ENCODE results near the gene RPRM.
A peak's percentile ranks its signal among the peaks of the same experiment; 100 is the strongest.
"Not testable (repeated sequence)": the region's sequence is repeated elsewhere in the genome, so short reads cannot be mapped to it uniquely, and the experiment has no call there.

Gene RPRM

DNA sequence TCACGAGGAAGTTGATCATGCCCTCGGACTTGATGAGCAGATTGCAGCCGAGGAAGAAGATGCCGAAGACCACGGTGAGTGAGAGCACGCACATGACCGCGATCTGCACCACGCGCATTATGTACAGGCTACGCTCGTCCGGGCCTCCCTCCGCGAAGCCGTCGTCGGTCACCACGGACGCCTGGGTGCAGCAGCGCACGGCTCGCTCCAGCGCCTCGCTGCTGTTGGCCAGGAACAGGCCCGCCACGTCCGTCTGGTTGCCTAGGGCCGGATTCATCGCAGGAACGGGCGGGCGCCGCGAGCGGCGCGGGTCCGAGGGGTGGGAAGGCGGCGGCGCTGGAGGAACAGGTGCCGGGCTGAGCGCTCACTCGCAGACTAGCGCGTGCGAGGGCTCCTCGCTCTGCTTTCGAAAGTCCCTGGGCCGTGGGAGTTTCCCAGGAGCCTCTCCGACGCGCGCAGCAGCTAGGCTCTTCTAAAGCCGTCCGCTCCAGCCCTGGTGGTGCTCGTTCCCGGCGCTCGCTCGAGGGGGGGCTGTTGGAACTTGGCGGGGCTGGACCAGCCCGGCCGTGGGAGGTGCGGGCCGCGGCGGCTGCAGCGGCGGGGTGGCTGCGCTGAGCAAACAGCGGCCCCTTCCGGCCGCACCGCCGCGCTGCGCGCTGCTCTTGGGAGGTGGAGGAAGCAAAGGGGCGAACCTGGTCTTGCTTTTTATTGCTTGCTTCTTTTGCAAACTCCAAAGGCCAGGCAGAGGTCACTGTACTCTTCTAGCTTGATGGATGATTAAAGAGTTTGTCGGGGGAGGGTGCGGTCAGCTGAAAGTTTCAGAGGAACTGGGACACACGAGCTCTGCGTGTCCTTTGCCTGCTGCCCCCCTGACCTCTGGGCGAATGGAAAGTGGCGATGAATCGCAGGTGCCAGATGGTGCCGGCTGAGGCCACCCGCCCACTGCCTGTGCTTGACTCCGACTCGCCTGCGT, at the start of gene RPRM:
RPRM (minus strand) TSS at position 474 of the 973 bp plus-strand sequence; CDS start at position 277, 197 bp downstream.
- peak; percentile 19 to 57 for DNase-seq

DNA sequence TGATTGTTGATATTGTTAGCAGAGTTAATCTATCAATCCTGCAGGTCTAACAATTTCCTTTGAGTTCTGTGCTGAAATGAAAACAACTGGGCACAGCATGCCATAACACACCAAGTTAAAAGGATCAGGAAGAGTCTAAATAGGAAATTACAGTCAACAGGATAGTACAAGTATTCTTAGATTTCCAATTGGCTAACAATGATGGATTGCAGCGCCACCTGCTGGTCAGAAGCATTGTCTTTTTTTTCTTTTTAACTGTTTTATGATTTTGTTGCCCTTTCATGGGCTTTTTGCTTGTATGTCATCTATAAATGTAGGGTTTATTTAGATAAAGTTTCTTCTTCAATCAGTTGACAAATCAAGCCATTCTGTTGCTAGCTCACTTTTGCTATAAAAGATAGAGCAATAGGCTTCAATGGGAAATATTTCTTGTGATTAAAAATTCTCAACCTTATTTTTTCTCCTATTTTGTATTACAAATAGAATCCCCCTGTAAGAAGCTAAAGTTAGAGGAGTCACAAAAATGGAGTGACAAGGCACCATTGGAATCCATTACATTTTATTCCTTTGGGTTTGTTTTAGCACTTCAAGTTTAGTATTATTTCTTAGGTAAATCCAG, 40.8 kb upstream of the RPRM start:
- DNase-seq = peak; percentile 6 to 45

DNA sequence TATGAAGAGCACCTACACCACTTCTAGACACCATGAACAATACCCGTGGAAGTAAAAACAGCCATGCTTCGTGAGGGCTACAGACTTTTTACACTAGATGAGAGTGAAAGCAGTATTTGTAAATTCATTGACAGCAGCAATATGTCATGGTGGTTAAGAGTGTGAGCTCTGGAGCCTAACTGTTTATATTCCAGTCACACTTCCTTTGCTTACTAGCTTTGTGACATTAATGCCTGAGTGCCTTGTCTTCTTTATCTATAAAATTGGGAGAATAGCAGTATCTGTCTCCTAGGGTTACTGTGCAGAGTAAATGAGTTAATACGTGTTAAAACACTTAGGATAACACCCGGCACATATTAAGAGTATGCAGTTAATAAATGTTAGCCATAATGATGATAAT, 33.8 kb upstream of the RPRM start:
- DNase-seq = no peak

DNA sequence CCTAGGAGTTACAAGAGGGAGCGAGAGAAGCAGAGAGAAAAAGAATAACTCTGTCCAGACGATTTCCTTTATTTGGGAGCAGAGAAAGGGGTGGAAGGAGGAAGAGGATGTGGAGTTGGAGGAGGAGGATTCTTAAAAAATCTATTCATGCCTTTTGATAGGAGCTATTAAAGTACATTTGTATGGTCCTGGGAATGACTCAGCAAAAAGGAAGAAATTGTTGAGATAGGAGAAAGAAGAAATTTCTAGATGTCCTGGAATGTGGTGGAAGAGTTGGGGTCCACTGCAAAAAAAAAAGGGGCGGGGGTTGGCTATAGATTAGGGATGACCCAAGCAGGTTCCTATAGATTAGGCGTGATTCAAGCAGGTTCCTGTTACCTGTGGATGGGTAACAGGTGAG, 32.4 kb upstream of the RPRM start:
- no peak for DNase-seq

DNA sequence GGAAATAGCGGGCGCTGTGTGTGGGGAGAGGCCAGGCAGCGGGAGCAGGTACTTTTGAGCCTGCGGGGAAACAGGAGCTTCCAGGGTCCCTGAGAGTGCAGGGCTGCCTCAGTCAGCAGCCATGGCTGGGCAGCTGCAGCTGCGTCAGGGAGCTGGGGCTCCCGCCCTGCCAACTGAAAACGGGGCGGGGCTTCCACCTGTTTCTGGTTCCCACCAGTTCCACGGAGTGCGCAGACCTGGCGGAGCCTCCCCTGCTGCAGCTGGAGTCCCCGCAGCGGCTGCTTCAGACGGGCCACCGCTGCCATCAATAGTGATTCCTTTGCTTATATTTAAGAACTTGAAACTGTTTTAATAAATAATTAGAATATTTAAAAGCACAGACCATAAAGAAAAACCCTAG, 30.6 kb upstream of the RPRM start:
- DNase-seq = no peak

DNA sequence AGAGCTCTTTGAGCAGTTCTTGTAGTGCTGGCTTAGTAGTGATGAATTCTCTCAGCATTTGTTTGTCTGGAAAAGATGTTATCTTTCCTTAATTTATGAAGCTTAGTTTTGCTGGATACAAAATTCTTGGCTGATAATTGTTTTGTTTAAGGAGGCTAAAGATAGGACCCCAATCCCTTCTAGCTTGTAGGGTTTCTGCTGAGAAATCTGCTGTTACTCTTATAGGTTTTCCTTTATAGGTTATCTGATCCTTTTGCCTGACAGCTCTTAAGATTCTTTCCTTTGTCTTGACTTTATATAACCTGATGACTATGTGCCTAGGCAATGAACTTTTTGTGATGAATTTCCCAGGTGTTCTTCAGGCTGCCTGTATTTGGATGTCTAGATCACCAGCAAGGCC, 27.9 kb upstream of the RPRM start:
- not testable (repeated sequence) for DNase-seq

DNA sequence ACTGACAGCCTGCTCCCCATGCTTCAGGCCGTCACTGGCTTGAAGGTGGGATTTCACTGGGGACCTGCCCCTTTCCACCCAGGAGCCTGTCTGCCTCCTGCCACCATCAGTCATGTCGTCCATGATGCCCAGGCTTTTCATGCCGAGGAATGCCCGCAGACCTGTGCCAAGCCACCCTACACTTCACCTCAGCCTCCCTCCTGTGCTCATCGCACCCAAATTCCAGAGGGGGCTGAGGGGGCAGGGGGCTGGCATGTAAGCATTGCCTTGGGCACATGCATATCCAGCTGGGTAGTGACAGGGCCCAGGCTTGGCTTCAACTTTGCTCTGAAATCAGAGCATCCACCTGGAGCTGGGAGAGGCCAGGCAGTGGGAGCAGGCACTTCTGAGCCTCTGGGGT, 20.9 kb upstream of the RPRM start:
- no peak for DNase-seq

DNA sequence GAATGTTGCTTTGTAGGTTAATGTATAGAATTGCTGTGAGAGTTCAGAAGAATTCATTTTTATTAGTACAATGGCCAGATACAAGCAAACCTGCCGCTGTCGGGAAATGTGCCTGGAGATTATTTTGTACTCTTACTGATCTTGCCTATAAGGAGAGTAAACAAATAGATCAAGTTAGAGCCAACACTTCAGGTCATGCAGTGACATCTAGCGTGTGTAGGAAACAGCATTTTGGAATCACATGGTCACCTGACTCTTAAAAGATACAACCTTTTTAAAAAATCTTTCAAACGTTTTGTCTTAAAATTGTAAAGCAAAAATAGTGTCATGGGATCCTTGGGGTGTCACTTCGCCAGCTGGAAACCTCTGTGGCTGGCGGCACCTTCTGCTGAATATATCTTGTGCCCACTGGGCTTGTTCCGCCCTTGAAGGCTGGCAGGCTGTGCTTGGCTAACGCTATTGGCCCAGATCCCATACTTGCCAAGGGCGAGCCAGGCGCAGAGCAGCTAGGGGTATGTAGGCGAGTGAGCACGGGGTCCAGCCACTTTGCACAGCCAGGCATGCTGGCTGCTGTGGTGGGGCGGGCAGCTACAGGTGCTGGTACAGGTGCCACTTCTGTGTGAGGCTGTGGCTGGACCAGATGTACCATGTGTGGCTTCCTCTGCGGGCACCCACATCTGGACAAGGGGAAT, 19.5 kb upstream of the RPRM start:
- DNase-seq = no peak

DNA sequence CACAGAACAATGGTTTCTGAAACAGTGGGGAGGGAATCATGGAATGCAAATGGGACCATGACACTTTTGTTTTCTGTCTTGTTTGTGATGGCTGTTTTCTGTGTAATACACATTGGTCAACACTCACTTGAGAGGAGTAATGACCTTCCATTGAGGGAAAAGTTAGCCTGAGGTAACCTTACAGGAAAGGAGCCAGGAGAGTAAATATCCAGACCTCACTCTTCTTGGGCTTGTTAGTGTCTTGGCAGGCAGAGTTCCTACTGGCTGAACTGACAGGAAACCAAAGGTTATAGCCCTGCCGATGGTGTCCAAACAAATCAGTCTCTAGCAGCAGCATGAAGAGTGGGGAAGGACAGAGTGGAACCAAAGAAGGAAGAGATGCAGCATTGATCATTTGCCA, 17.2 kb upstream of the RPRM start:
- DNase-seq = no peak

DNA sequence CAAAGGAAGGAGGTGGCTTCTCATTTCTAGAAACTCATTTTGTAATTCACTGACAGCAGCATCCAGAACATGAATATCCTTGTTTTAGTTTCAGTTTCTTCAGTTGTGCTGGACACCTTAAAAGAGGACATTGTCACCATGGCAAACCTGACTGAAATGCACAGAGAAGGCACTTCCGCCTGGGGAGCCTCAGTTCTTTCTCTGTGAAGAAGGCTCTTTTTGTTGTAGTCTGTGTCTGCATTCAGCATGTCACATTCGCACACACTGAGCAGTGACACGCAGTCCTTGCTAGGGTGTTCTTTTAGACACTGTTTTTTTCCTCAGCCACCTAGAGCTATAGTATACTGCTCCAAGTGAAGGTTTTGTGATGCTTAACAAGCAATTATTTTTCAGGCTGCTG, 9.5 kb upstream of the RPRM start:
- DNase-seq = no peak

DNA sequence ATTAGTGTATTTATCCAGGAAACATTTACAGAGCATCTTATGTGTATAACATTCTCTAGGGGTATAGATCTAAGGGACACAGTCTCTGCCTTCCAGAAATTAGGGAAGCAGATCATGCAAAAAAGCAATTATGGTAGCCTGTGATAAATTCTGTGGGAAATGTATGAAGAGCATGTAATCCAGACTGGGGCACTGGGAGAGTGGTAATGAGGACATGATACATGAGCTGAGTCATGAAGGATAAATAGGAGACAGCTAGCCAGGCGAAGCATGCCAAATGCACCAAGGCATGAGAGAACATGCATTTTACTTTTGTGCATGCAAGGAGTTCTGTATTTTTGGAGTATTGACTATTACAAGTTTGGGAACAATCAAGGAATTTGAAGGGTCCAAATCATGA, 8.9 kb upstream of the RPRM start:
- no peak for DNase-seq

DNA sequence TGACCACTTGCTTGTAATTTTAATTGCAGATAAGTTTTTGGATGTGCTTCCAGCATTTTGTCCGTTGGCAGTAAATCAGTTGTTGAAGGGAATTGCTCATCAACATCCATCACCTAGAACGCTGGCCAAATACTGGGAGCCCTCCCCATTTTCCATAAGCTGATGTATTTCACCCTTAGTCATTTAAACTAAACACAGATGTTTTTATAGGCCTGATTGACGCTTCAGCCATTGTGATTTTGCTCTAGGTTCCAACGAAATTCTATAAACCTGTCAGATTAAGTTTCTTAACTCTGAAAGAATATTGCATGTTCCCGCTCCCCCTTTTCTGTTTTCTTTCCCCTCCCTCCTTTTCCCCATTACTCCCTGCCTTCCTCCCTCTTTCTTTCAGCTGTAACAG, 1.0 kb upstream of the RPRM start:
- DNase-seq = no peak

DNA sequence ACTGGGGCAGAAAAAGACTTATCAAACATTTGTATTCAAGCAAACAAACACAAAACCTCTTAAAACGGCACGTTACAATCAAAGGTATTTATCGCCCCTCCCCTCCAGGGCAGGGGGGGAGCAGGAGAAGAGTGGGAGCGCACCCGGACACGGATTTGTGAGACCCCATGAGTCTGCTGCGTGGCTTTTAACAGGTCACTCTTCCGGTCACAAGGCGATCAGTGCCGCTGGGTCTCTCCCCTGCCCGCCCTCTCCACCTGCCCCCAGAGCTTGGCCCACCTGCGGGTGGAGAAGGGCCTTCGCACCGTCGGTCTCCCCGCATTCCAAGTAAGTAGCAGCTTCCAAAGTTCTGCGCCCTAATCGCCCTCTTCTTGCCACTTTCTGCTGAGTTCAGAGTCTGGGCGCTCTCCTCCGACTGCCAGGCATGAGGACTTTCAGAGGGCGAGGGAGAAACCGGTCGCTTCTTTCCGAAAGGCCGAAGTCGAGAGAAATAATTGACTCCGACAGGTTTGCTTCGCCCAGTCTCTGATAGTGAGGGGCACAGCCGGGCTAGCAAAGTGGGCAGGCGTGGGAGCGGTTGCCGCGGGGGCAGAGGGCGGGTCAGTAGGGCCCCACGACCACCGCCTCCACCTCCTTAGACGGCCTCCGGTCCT, 800 bp downstream of the RPRM start:
- DNase-seq = no peak

DNA sequence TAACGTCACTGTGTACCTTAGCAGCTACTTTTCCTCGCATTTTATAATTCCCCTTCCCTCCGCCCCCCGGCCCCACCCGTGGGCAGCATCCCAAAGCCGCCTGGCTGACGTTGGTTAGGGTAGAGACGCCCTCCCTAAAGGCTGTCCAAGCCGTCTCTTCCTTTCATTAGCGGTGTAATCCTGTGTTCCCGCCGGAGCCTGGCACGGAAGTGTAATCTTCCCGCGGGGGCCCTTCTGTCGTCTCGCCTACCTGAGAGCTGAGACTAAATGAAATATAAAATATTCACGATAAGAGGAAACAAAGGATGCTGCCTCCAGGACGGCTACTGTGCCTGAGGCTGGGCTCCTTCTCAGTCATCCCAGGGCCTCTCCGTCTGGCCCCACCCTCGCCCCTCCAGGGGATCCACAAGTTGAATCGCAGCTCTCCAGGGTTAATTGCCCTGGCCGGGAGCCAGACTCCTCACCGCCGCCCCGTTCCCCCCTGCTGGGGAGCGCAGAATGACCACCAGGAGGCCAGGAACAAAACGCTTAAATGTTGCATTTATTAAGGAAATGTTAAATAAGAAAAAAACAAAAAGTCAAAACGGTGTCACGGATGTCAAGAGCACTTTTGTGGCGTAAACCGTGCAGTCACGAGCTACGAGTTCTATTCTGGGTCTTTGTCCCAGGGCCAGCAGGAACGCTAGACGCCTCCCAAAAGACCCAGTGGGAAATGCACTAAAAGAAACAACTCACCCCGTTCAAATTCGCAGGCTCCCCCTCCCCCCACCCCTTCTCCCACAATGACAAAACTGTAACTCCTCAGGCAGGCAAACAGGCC, 1.5 kb downstream of the RPRM start:
- no peak for DNase-seq

DNA sequence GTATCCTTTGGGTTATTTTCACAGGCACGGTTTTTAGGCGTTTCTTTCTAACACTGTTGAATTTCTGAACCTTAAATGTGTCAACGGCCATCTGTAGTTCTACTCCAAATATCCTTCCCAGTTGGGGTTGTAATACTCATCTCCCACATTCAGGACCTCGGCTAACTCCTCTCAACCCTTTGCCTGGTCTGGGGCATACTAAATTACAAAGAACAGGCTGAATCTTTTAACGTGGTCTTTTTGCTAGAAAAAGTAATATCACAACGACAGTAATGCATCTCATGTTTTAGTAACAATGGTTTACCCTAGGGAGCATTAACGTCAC, 2.1 kb downstream of the RPRM start:
- DNase-seq = no peak

DNA sequence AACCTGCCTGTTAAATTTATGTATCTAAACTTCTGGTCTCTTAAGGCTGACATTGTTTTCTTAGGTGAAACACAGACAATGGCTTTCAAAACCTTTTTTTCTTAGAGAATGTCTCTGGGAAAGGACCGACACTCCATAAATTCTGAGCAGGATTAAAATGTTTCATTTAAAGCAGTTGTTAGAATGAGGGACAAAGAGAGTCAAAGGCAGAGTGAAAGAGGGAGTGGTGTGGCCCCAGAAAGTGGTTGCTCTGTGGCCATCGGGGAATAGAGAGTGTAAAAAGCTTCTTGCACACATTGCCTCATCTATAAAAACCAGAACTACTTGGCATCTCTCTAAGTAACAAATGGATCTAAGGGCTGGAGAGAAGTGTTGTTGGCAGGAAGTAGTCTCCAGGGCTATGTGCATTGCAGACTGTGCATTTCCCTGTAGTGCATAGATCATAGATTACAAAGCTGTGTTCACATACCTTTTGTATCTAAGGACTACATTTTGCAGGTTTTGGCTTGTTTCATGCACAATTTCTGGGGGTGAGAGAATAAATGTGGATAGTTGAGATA, 3.6 kb downstream of the RPRM start:
- DNase-seq = no peak

DNA sequence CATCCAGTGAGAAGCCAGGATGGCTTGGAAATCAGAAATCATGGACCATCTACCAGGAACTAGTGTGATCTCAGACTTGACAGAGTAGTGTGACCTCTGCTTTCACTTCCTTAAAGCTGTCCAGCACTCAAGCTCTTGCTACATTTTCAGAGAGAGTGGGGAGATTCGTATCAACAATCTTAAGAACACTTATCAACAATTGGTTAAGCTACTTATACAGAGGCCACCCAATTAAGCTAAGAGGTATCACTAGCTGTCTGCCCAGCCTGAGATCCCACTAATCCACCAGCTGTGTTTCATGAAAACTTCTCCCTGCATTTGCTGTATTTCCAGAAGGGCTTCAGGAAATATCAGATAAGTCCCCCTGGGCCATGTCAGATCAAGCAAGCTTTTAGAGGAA, 4.2 kb downstream of the RPRM start:
- DNase-seq = no peak

DNA sequence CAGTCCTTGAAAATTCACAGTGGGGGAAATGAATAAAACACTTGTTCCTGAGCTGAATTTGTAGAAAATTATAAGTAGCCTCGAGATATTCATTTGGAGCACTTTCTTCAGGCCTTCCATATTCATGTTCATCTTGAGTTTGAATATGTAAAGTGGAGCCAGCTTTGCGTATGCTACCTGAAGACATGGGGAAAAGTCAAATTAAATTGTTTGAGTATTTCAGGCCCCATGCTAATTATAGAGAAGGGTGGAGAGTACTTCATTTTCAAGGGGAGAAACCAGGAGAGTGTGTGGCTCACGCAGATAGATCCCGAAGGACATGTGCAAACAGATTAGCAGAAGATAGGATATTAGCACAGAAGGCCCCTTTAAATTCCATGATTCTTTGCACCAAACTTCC, 7.7 kb downstream of the RPRM start:
- no peak for DNase-seq

DNA sequence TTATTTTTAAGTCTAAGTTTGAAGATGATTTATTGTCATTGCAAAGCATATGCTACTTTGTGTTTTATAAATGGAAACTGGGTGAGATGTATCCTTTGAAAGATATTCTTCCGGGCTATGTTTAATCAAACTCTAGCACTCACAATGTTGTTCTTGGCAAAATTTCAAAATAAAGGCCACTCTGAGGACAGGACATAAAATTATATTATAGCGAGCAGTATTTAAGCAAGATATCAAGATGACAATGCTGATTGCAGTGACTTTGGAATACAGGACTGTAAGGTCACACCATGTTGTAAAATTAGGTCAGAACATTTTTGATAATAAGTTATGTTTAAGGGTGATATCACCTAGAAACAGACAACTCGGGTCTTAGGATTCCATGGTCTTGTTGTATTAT, 14.2 kb downstream of the RPRM start:
- no peak for DNase-seq

DNA sequence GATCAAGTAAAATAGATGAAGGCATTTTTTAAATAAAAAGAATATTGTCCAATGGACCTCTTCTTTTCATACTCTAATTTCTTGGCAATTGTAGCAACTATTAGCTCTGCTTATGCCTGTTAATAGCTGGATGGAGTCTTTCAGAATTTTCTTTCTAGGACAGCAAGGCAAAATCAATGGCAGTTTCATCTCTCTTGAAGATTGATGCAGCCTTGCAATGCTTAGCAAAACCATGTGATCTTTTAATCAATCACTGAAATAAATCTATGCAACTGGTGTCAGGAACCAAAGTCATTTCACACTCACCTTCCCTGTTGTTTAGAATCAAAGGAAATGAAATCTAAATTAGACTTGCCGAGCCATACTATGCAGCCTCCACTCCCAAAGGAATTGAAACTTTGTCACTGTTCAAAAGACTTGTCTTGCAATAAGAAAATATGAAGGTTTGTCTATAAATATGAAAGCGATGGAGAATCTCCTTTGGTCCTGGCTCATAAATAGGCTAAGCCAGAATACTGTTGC, 16.2 kb downstream of the RPRM start:
- no peak for DNase-seq

DNA sequence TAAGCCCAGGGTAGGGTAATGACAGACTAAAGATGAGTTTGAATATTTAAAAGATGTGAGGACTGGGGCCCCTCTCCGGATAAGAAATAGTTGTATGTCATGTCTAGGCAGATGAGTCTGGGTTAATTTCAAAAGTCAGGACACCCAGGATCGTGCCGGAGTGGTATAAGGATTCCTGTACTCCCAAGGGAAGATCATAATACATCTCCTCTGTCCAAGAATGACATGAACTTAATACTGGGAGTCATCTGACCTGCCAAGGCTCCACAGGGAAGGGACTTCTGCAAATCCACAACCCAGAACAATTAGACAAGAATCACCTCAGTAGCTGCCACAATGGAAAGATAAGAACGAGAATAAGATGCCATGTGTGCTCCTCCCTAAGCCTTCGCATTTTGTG, 17.1 kb downstream of the RPRM start:
- DNase-seq = no peak

DNA sequence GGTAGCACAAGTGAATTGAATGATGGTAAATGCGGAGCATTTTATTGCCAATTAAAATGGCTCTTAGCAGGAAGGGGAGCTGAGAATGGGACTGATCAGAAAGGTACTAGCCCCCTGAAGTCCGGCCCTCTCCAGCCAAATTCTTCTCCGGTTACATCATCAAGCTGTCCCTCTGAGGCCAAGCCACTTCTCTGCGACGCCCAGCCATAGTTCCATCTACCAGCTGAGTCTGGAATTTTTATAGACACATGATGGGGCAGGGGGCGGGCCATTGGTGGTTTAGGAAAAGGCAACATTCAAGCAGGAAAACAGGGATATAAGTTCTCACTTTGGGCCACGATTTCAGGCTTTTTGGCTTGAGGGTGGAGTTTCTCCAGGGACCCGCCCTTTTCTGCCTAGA, 22.7 kb downstream of the RPRM start:
- no peak for DNase-seq

All from CD4-positive, alpha-beta T cell treated with Interferon alpha-2 for 1 hour (primary cell).